ENCODE measurements around the gene HS6ST3.

DNA sequence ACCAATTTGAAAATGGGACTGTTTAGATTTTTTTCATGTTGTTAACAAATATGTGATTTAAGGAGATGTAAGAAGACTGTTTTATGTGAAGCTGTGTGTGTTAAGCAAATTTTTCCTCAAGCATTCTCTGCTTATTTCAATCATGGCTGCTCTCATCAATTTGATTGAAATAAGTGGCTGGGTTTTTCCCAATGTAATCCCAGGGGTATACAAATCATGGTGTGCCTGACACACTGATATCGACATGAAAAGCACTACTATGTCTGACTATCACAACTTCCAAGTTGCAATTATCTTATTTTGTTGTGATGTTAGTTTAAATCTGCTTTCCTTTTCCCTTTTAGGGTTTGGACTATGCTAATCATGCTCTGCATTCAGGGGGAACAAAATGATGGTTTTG, 283.7 kb downstream of the HS6ST3 start:
- TF ChIP-seq EP300 (IDR thresholded peaks at IDR 0.05) (no peak), POLR2A (IDR thresholded peaks at IDR 0.05) (no peak)
- TF ChIP-seq, protein P1, sequence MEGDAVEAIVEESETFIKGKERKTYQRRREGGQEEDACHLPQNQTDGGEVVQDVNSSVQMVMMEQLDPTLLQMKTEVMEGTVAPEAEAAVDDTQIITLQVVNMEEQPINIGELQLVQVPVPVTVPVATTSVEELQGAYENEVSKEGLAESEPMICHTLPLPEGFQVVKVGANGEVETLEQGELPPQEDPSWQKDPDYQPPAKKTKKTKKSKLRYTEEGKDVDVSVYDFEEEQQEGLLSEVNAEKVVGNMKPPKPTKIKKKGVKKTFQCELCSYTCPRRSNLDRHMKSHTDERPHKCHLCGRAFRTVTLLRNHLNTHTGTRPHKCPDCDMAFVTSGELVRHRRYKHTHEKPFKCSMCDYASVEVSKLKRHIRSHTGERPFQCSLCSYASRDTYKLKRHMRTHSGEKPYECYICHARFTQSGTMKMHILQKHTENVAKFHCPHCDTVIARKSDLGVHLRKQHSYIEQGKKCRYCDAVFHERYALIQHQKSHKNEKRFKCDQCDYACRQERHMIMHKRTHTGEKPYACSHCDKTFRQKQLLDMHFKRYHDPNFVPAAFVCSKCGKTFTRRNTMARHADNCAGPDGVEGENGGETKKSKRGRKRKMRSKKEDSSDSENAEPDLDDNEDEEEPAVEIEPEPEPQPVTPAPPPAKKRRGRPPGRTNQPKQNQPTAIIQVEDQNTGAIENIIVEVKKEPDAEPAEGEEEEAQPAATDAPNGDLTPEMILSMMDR (IDR thresholded peaks at IDR 0.05): no peak
